Peyer's patch (tissue), 4 donors: ENCODE measurements around the gene FAM117A. TPM values are rescaled to one million over a fixed set of nuclear protein-coding genes. Genes with fewer than 3 reads are reported as not detected.

Experiments
- DNase-seq, 3 donors: peaks; one replicate each; pipeline ENCODE4 v3.0.0-alpha.2; 2017 to 2019
- H3K27ac ChIP-seq, 4 donors: fragments of 200-600 bp; sonication (generic); one replicate each; pipeline ENCODE4 v1.5.1; 2016 to 2019
- H3K27me3 ChIP-seq, 2 donors: fragments of 200-600 bp; sonication (generic); one replicate each; pipeline ENCODE4 v1.5.1; 2019
- H3K36me3 ChIP-seq, 3 donors: fragments of 200-600 bp; sonication (generic); one replicate each; pipeline ENCODE4 v1.5.1; 2016 to 2019
- H3K4me1 ChIP-seq, 4 donors: fragments of 200-600 bp; sonication (generic); one replicate each; pipeline ENCODE4 v1.5.1; 2016 to 2019
- H3K4me3 ChIP-seq, 4 donors: fragments of 200-600 bp; sonication (generic); 1 replicate in 3 of 4; 2 replicates in 1 of 4; pipeline ENCODE4 v1.5.1; 2016 to 2019; ENCODE audit warnings: mild to moderate bottlenecking in 1 of 4
- H3K9me3 ChIP-seq, 4 donors: fragments of 200-600 bp; sonication (generic); one replicate each; pipeline ENCODE4 v1.5.1; 2016 to 2019; ENCODE audit warnings: mild to moderate bottlenecking in 1 of 4
- CTCF ChIP-seq, 6 experiments: fragments of 450-650 bp in 4 of 6; fragments of 200-600 bp in 2 of 6; sonication (generic) in 1 of 6; IDR thresholded peaks; one replicate each; pipeline ENCODE4 v1.5.1; 2017 to 2019; ENCODE audit warnings: antibody characterized with exemption in 6 of 6, mild to moderate bottlenecking in 3 of 6, moderate library complexity in 1 of 6
- POLR2A ChIP-seq, 2 donors: fragments of 450-650 bp; IDR thresholded peaks; one replicate each; pipeline ENCODE4 v1.5.1; 2017; ENCODE audit warnings: antibody characterized with exemption in 2 of 2, mild to moderate bottlenecking in 2 of 2, moderate library complexity in 2 of 2
- total RNA-seq, 4 donors: library from RNA; depleted of rRNA; stranded (reverse); fragments of >200 nt; gene quantifications; one replicate each; pipeline ENCODE4 v1.1.0, GENCODE V29; 2016

Gene FAM117A
- total RNA-seq, 4 donors from 2014 or later: 6.5 to 16.5 (median 9.4) TPM

GRCh38 chr17:49667854-49668253 is 96.1 kb downstream of the FAM117A start:
- no peak for DNase-seq
- Histone ChIP-seq H3K4me3 (no peak overlapping the region), H3K27ac (no peak overlapping the region), H3K27me3 (no peaks in the 10 kb centered on the region), H3K36me3 (peaks cover 0 to 3% (median 0%) of the 10 kb centered on the region in 3 donors), H3K4me1 (peaks cover 0 to 13% (median 2%) of the 10 kb centered on the region in 4 donors), H3K9me3 (no peaks in the 10 kb centered on the region)
- TF ChIP-seq CTCF (IDR thresholded peaks at IDR 0.05) (no peak), POLR2A (IDR thresholded peaks at IDR 0.05) (no peak)

- no peaks in the 10 kb centered on the region for H3K9me3 ChIP-seq
- H3K4me3 ChIP-seq: no peak overlapping the region
- no peak for DNase-seq
- H3K27me3 ChIP-seq: no peaks in the 10 kb centered on the region
- TF ChIP-seq CTCF (IDR thresholded peaks at IDR 0.05): no peak
- TF ChIP-seq POLR2A (IDR thresholded peaks at IDR 0.05): no peak
- H3K27ac ChIP-seq: no peak overlapping the region
- H3K36me3 ChIP-seq: peaks cover 0 to 8% (median 0%) of the 10 kb centered on the region in 3 donors
- H3K4me1 ChIP-seq: peaks cover 0 to 10% (median 0%) of the 10 kb centered on the region in 4 donors
Observed at GRCh38 chr17:49664706-49665211, 99.2 kb downstream of the FAM117A start.

Other genes with a start within 250 kb of the FAM117A start
- gene NXPH3, start 188.3 kb downstream of the FAM117A start, total RNA-seq: 1 to 10 TPM in 1 of 4 donors, under 1 TPM in 2, not detected in 1; 0.83 to 2.1 (median 0.94) TPM
- 10 to 100 TPM; 72.2 to 81.3 (median 74.7) TPM for gene SPOP, start 86.0 kb downstream of the FAM117A start, total RNA-seq
- 100 to 1,000 TPM in 1 of 4 donors, 10 to 100 TPM in 3; 42.1 to 115 (median 78.2) TPM for gene SLC35B1, start 56.2 kb downstream of the FAM117A start, total RNA-seq
- gene KAT7, start 24.6 kb upstream of the FAM117A start, total RNA-seq: 10 to 100 TPM; 44.3 to 50.9 (median 45.3) TPM
- not detected for gene TAC4, start 83.9 kb upstream of the FAM117A start, total RNA-seq
- not detected for gene DLX4, start 205.1 kb upstream of the FAM117A start, total RNA-seq
- gene DLX3, start 231.1 kb upstream of the FAM117A start, total RNA-seq: not detected